LNCaP clone FGC (cell line): ENCODE results near the gene SOBP.

ENCODE experiments used
- DNase-seq: peaks from one replicate; pipeline ENCODE4 v3.0.0-alpha.2; 2011; ENCODE audit warnings: low read depth
- H3K4me3 ChIP-seq: 2 replicates; pipeline ENCODE4 v1.5.1; 2011; ENCODE audit warnings: mild to moderate bottlenecking, low read depth, low read length, control low read depth
- TF ChIP-seq, protein P1 (sequence below): IDR thresholded peaks from 2 replicates; pipeline ENCODE4 v1.5.1; 2012; ENCODE audit warnings: mild to moderate bottlenecking; ENCODE audit not compliant: control insufficient read depth, insufficient read depth; ENCODE audit errors: extremely low read depth

Gene SOBP

DNA sequence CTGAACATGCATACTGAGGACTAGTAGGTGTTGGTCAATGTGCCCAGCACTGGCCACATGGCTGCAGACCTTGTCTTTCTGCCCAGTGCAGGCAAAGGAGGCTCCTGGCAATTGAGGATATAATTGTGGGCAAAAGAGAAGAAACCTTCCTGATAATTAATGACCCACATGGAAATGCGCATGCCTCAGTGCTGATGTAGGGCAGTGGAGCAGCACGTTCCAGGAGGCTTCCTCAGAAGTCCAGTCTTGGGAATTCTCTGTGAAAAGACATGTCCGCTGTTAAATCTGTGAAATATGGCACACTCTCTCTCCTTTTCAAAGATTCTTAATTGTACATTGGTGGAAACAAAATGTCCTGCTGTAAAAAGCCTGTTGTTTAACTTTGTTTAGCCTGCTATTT lies 34.7 kb downstream of the SOBP start:
- H3K4me3 ChIP-seq: no peak overlapping the region
- no peak for DNase-seq
- TF ChIP-seq, protein P1, sequence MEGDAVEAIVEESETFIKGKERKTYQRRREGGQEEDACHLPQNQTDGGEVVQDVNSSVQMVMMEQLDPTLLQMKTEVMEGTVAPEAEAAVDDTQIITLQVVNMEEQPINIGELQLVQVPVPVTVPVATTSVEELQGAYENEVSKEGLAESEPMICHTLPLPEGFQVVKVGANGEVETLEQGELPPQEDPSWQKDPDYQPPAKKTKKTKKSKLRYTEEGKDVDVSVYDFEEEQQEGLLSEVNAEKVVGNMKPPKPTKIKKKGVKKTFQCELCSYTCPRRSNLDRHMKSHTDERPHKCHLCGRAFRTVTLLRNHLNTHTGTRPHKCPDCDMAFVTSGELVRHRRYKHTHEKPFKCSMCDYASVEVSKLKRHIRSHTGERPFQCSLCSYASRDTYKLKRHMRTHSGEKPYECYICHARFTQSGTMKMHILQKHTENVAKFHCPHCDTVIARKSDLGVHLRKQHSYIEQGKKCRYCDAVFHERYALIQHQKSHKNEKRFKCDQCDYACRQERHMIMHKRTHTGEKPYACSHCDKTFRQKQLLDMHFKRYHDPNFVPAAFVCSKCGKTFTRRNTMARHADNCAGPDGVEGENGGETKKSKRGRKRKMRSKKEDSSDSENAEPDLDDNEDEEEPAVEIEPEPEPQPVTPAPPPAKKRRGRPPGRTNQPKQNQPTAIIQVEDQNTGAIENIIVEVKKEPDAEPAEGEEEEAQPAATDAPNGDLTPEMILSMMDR: no peak

DNA sequence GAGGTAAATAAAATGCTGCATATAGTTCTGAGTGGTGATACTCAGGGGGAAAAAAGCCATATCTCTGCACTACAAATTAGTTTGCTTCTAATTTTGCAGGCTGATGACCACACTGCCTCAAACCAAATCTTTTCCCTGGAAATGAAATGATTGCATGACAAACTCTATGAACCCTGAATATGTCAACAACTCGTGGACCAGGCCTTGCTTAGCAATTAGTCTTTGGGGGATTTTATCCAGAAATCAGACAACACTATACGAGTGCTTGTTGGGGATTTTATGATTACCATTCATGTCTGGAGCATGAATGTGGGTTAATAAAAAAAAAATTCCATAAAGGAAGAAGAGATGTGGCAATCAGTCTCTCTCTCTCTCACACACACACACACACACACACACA lies 42.0 kb downstream of the SOBP start:
- DNase-seq: no peak
- no peak overlapping the region for H3K4me3 ChIP-seq
- TF ChIP-seq, protein P1: no peak

DNA sequence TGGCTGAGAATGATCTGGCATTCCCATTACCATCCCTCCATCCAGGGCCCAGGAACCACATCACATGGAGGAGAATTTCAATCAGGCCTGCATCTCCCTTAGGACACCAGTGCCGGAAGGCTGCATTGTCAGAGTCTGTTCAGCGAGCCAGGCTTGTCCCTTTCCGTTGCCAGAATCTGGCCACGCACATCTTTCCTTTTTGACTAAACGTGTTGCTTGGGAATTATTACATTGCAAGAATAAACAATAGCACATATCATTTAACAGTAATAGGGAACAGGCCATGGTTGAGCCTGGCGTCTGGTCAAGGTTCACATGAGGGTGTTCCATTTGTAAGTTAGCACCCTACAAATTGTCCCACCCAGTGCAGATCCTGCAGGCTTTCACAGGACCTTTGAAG lies 42.8 kb downstream of the SOBP start:
- DNase-seq: no peak
- TF ChIP-seq, protein P1: no peak
- H3K4me3 ChIP-seq: no peak overlapping the region

DNA sequence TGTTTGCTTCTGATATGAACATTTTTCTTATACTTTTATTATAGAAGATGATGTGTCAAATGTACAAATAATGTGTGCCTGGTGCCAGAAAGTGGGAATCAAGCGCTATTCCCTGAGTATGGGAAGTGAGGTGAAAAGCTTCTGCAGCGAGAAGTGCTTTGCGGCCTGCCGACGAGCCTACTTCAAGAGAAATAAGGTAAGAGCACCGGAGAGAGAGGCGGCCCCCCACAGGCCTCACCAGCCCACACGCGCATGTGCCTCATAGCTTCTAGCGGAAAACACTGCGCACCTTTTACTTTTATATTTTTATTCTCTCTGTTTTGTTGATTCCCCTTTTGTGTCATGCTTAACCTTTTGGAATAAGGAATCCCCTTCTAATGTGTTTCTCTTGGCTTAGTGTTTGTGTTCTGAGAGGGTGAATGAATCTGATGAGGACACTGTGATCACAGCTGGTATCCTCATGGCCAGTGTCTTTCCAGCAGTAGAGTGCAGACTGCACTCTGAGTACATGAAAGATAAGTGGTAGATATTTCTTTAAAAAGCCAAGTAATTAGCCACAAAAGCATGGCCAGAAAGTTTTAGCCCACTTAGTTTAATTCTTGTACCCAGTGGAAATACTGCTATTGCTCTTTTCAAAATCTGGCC lies 43.6 kb downstream of the SOBP start:
- no peak overlapping the region for H3K4me3 ChIP-seq
- TF ChIP-seq, protein P1: no peak
- DNase-seq: no peak

DNA sequence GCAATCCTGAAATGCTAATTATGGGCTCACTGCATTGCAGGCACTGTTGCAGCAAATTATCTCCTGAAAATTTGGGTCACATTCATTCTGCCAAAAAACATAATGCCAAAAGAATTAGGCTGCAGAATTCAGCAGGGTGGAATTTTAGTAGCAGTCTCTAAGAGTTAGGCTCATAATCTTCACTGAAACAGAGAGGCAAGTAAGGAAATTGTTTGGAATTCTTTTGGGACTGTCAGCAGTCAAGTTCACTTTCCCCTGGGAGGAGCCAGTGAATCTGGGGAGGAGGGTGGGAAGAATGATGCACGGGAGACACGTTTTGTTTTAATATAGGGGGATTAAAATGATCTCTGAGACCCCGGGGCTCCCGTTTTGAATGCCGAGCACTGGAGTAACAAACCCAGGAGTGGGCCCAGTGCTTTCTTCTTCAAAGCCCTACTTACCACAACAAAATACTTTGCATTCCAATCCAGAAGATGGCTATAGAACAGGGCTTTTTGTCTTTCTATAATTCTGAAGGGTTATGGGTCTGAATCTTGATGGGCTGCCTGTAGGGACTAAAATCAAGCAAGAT lies 44.7 kb downstream of the SOBP start:
- TF ChIP-seq, protein P1: no peak
- no peak for DNase-seq
- no peak overlapping the region for H3K4me3 ChIP-seq

DNA sequence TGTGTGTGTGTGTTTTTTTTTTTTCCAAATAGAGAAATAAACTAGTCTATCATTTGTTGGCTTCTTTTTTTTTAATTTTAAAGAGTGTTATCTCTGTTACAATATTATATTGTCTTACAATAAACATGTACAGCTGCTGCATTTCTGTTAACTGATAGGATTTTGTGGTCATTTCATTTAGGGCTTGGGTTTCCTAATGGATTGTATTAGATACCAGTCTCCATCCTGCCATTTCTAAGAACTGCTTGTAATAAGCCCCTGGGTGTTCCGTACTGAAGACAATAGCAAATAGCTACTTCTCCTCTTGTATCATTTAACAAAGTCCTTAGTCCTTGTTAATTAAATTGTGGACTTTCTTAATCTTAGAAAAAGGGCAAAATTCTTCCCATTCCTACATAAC lies 45.7 kb downstream of the SOBP start:
- DNase-seq: no peak
- TF ChIP-seq, protein P1: no peak
- no peak overlapping the region for H3K4me3 ChIP-seq
